Activated B cell treated with CpG ODN at 0.5 μM for 24 hours (primary cell): ENCODE data around the gene ACP3. TPM values are rescaled to one million over a fixed set of nuclear protein-coding genes. Genes with fewer than 3 reads are reported as not detected.

Source experiments
- ATAC-seq: fragments of 200-7000 bp; cut with Tn5 transposase; one replicate; pipeline ENCODE4 v1.10.0; 2021; ENCODE audit warnings: low read depth, mild to moderate bottlenecking, moderate library complexity
- CTCF ChIA-PET: fragments of 350-600 bp; sonication (Branson Sonifier 250); formaldehyde crosslinking; loops from one replicate; lab custom pipeline; 2021; ENCODE audit warnings: antibody characterized with exemption; lab: Charles Lee
- POLR2A ChIA-PET: fragments of 350-600 bp; sonication (Branson Sonifier 250); formaldehyde crosslinking; loops from one replicate; lab custom pipeline; 2021; ENCODE audit warnings: antibody characterized with exemption; lab: Charles Lee
- DNase-seq: peaks from one replicate; pipeline ENCODE4 v3.0.0; 2022
- H3K27ac Mint-ChIP-seq: one replicate; pipeline ENCODE4 v1.8.0; 2020; ENCODE audit warnings: mixed read lengths
- H3K27me3 Mint-ChIP-seq: one replicate; pipeline ENCODE4 v1.8.0; 2021; ENCODE audit warnings: mixed read lengths
- H3K36me3 Mint-ChIP-seq: one replicate; pipeline ENCODE4 v1.8.0; 2021; ENCODE audit warnings: low read depth, mixed read lengths
- H3K4me1 Mint-ChIP-seq: one replicate; pipeline ENCODE4 v1.8.0; 2021; ENCODE audit warnings: mixed read lengths
- H3K4me3 Mint-ChIP-seq: one replicate; pipeline ENCODE4 v1.8.0; 2020; ENCODE audit warnings: mild to moderate bottlenecking, mixed read lengths
- H3K9me3 Mint-ChIP-seq: one replicate; pipeline ENCODE4 v1.8.0; 2020; ENCODE audit warnings: mixed read lengths
- intact Hi-C: fragments of 100-400 bp; cut with micrococcal nuclease; formaldehyde crosslinking; loops from one replicate; pipeline ENCODE4 v1.15.1; 2024
- total RNA-seq: library from RNA; stranded (reverse); gene quantifications from 2 replicates; pipeline ENCODE4 v1.2.3, GENCODE V29; 2022
- TF ChIP-seq, protein P1 (sequence below): fragments of 200-600 bp; IDR thresholded peaks from one replicate; pipeline ENCODE4 v1.8.0; 2022; ENCODE audit warnings: antibody characterized with exemption, mild to moderate bottlenecking

The ACP3 gene
- total RNA-seq, 1 donor from 2014 or later = 0.84 TPM

DNA sequence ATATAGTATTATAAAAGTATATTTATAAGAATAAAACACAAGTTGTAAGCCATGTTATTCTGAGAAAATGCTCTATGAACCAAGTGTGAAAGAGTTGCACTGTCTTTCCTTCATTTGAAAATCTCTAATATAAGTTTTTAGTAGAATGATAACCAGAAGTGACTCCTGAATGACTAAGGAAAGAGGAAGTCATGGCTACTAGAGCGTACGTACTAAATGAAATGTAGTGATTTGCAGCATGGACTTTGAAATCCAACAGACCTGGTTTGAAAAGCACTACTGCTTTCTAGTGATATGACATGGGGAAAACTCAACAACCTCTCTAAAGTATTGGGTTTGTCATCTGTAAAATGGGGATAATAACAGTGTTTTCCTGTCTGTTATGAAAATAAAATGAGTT lies 89.8 kb downstream of the ACP3 start:
- H3K27ac Mint-ChIP-seq = peak overlapping the region; percentile 56
- intact Hi-C loops = loop anchor here (5.0 kb wide), 1 partner anchor 1515 kb away; the partner anchor contains the start of gene ATP2C1
- H3K36me3 Mint-ChIP-seq = no peaks in the 10 kb centered on the region
- TF ChIP-seq, protein P1, sequence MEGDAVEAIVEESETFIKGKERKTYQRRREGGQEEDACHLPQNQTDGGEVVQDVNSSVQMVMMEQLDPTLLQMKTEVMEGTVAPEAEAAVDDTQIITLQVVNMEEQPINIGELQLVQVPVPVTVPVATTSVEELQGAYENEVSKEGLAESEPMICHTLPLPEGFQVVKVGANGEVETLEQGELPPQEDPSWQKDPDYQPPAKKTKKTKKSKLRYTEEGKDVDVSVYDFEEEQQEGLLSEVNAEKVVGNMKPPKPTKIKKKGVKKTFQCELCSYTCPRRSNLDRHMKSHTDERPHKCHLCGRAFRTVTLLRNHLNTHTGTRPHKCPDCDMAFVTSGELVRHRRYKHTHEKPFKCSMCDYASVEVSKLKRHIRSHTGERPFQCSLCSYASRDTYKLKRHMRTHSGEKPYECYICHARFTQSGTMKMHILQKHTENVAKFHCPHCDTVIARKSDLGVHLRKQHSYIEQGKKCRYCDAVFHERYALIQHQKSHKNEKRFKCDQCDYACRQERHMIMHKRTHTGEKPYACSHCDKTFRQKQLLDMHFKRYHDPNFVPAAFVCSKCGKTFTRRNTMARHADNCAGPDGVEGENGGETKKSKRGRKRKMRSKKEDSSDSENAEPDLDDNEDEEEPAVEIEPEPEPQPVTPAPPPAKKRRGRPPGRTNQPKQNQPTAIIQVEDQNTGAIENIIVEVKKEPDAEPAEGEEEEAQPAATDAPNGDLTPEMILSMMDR = no peak
- no peaks in the 10 kb centered on the region for H3K27me3 Mint-ChIP-seq
- ATAC-seq (peak; percentile 79), DNase-seq (no peak)
- POLR2A ChIA-PET = interaction anchor here (0.9 to 3.9 kb wide), 2 partner anchors 10 to 12 kb away, joined by 4 to 20 read pairs; partner anchors contain the start of gene DNAJC13
- no peak overlapping the region for H3K4me3 Mint-ChIP-seq
- H3K4me1 Mint-ChIP-seq = peaks cover 21% of the 10 kb centered on the region
- CTCF ChIA-PET = no interaction called here
- H3K9me3 Mint-ChIP-seq = no peaks in the 10 kb centered on the region

Other genes with a start within 250 kb of the ACP3 start
- 35.9 and 39.8 TPM in 2 replicates for gene DNAJC13, start 100.1 kb downstream of the ACP3 start, total RNA-seq